Measurements from ENCODE around the gene YKT6. TPM values are rescaled to one million over a fixed set of nuclear protein-coding genes. Genes with fewer than 3 reads are reported as not detected.

The YKT6 gene
- total RNA-seq, 1 experiment from 2014 or later: 142 TPM

DNA sequence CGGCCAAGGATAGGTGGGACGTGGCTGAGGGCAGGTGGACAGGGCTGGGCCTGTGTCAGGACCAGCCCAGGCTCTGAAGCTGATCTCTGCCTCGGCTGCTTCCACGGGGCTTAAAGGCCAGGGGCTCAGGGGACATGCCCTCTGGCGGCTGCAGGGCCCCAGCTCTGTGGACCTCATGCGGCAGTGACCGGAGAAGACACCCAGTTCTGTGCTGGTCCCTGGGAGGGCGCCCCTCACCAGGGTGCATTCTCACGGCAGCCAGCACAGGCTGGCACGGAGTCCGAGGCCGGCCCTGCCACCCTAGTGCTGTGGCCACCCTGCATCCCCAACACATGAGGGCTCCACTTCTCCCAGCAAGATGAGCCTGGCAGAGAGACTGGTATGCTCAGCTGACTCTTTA lies 30.3 kb downstream of the YKT6 start:
- CTCF ChIA-PET: no interaction called here

GRCh38 chr7:44232396-44232795 lies 31.6 kb downstream of the YKT6 start:
- TF ChIP-seq CTCF (conservative IDR thresholded peaks at IDR 0.05): no peak
- no peak for TF ChIP-seq EZH2 (IDR thresholded peaks at IDR 0.05; ENCODE audit: low read depth)
- Histone ChIP-seq H3K4me2 (no peak overlapping the region), H3F3A (ENCODE audit: insufficient read depth, low read depth) (no peaks in the 10 kb centered on the region), H3K9me3 (ENCODE audit: insufficient read depth, low read depth) (no peaks in the 10 kb centered on the region), H3K79me2 (ENCODE audit: low read depth) (no peaks in the 10 kb centered on the region), H3K27ac (no peak overlapping the region), H3K4me1 (replicated peaks; ENCODE audit: insufficient read depth) (no peaks in the 10 kb centered on the region), H3K9me2 (ENCODE audit: insufficient read depth) (no peaks in the 10 kb centered on the region), H3K36me3 (ENCODE audit: low read depth) (no peaks in the 10 kb centered on the region), H3K27me3 (ENCODE audit: insufficient read depth, low read depth) (peaks cover 51% of the 10 kb centered on the region), H3K4me3 (no peak overlapping the region), H2AFZ (no peak overlapping the region), H4K20me1 (ENCODE audit: insufficient read depth) (no peaks in the 10 kb centered on the region; the same call in 1 of the 2 replicates)
- intact Hi-C loops (cut with micrococcal nuclease; ENCODE audit: unreplicated experiment): no loop called here
- BruUV-seq (replicated peaks): no TSS peak
- ChIA-PET POLR2A (ENCODE audit: unreplicated experiment) (no interaction called here), CTCF (interaction anchor here (0.6 kb wide), 1 partner anchor 9 kb away, joined by 3 read pairs; no protein-coding TSS in a partner anchor)
- no peak for DNase-seq

More for the DNA sequence above, 30.3 kb downstream of the YKT6 start:
- no peaks in the 10 kb centered on the region for H3K36me3 ChIP-seq (ENCODE audit: low read depth)
- peaks cover 43% of the 10 kb centered on the region for H3K27me3 ChIP-seq (ENCODE audit: insufficient read depth, low read depth)
- no peak overlapping the region for H3K4me3 ChIP-seq
- intact Hi-C loops (cut with micrococcal nuclease; ENCODE audit: unreplicated experiment): no loop called here
- no peak overlapping the region for H3K27ac ChIP-seq
- no peaks in the 10 kb centered on the region for H3K4me1 ChIP-seq (replicated peaks; ENCODE audit: insufficient read depth)
- TF ChIP-seq EZH2 (IDR thresholded peaks at IDR 0.05; ENCODE audit: low read depth) (no peak), CTCF (conservative IDR thresholded peaks at IDR 0.05) (no peak)
- H3F3A ChIP-seq (ENCODE audit: insufficient read depth, low read depth): no peaks in the 10 kb centered on the region
- BruUV-seq (replicated peaks): no TSS peak
- POLR2A ChIA-PET (ENCODE audit: unreplicated experiment): no interaction called here
- H3K79me2 ChIP-seq (ENCODE audit: low read depth): no peaks in the 10 kb centered on the region
- H3K9me2 ChIP-seq (ENCODE audit: insufficient read depth): no peaks in the 10 kb centered on the region
- H4K20me1 ChIP-seq (ENCODE audit: insufficient read depth): no peaks in the 10 kb centered on the region; the same call in 1 of the 2 replicates
- DNase-seq: no peak
- no peak overlapping the region for H2AFZ ChIP-seq
- H3K9me3 ChIP-seq (ENCODE audit: insufficient read depth, low read depth): no peaks in the 10 kb centered on the region
- no peak overlapping the region for H3K4me2 ChIP-seq

DNA sequence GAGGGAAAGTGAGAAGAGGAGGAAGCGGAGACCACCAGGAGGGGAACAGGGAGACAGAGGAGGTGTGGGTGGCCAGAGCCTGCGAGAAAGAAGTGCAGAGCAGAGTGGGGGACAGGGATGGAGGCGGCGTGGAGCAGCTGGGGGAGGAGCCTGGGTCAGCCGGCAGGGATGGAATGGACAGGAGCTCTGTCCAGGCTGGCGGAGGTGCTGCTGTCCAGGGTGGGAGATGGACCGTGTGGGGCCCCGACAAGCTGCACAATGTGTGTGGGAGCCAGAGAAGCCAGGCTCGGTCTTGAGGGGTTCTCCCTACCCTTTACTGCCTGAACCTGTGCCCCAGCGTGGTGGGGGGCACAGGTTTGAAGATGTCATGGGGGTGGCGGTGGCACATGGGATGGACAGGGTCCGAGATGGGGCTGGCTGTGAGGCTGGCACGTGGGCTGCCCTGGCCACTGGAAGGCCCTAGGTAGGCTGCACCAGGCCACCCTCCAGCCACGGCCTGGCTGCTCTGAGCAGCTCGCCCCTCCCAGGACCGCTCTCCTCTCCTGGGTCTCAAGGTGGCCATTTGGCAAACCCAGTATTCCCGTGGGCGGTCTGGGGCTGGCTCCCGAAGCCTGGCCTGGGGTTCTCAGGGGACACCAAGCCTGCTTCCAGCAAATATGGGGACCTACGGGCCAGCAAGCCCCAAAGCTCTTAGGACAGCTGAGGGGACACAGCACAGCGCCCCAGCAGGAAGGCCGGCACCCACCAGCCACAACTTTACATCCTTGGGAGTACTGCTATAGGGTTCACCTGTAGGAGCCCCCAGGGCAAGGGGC lies 32.3 kb downstream of the YKT6 start:
- TF ChIP-seq EZH2 (IDR thresholded peaks at IDR 0.05; ENCODE audit: low read depth): no peak
- TF ChIP-seq CTCF (conservative IDR thresholded peaks at IDR 0.05): no peak
- Histone ChIP-seq H3K4me1 (replicated peaks; ENCODE audit: insufficient read depth) (no peaks in the 10 kb centered on the region), H3K36me3 (ENCODE audit: low read depth) (no peaks in the 10 kb centered on the region), H3K9me3 (ENCODE audit: insufficient read depth, low read depth) (no peaks in the 10 kb centered on the region), H3K4me3 (no peak overlapping the region), H3F3A (ENCODE audit: insufficient read depth, low read depth) (no peaks in the 10 kb centered on the region), H3K4me2 (no peak overlapping the region), H3K9me2 (ENCODE audit: insufficient read depth) (no peaks in the 10 kb centered on the region), H3K27ac (no peak overlapping the region), H2AFZ (no peak overlapping the region), H4K20me1 (ENCODE audit: insufficient read depth) (no peaks in the 10 kb centered on the region; the same call in 1 of the 2 replicates), H3K79me2 (ENCODE audit: low read depth) (no peaks in the 10 kb centered on the region), H3K27me3 (ENCODE audit: insufficient read depth, low read depth) (peaks cover 54% of the 10 kb centered on the region)
- DNase-seq: no peak
- ChIA-PET POLR2A (ENCODE audit: unreplicated experiment) (no interaction called here), CTCF (interaction anchor here (0.6 kb wide), 1 partner anchor 8 kb away, joined by 3 read pairs; no protein-coding TSS in a partner anchor)
- intact Hi-C loops (cut with micrococcal nuclease; ENCODE audit: unreplicated experiment): no loop called here
- no TSS peak for BruUV-seq (replicated peaks)

All from PC-9 (cell line).